Uterus (tissue), 2 donors: ENCODE results near the gene ARHGAP18.

ENCODE experiments used
- CTCF ChIP-seq, 4 experiments: fragments of 200-600 bp in 2 of 4; fragments of 450-650 bp in 2 of 4; sonication (generic) in 2 of 4; IDR thresholded peaks; one replicate each; pipeline ENCODE4 v1.5.1; 2016 to 2019; ENCODE audit warnings: antibody characterized with exemption in 4 of 4, mild to moderate bottlenecking in 2 of 4, moderate library complexity in 1 of 4
- POLR2A ChIP-seq, 2 donors: fragments of 450-650 bp; IDR thresholded peaks; one replicate each; pipeline ENCODE4 v1.6.1; 2016; ENCODE audit warnings: antibody characterized with exemption in 2 of 2, mild to moderate bottlenecking in 1 of 2, moderate library complexity in 1 of 2

DNA sequence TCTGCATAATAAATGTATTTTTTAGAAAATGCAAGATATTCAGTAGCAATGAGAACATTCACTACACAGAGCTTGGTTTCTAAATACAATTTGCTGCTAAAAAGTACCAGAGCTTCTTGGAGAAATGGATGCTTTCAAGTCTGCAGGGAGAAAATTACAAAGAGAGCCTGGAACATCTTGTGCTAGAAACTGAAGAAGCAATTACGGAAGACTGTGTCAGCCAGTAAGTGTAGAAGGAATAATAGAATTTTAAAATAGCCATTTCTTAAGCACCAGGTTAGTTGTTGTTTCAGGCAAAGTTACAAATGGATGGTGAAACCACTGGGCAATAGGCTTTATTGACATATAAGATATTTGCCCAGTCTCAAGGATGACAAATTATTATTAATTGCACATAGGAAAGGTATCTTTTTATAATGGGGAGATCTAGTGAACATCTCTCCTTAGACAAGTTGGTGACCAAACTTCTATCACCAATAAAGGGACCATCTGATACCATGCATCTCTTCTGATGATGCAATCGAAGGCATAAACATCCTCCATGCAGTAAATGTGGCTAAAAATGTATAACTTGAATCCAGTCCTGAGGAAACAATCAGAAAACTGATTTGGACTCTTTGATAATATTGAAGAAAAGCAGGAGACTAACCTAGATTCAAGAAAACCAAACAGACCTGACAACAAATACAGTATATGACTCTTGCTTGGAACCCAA lies 81.7 kb downstream of the ARHGAP18 start:
- TF ChIP-seq CTCF (IDR thresholded peaks at IDR 0.05): no peak
- no peak for TF ChIP-seq POLR2A (IDR thresholded peaks at IDR 0.05)
